Measurements from ENCODE around the gene HCFC1. TPM values are rescaled to one million over a fixed set of nuclear protein-coding genes. Genes with fewer than 3 reads are reported as not detected.
A peak's percentile ranks its signal among the peaks of the same experiment; 100 is the strongest.

Gene HCFC1
- total and polyA plus RNA-seq, 7 experiments from 2014 or later: 6.6 to 106 (median 52.9) TPM

DNA sequence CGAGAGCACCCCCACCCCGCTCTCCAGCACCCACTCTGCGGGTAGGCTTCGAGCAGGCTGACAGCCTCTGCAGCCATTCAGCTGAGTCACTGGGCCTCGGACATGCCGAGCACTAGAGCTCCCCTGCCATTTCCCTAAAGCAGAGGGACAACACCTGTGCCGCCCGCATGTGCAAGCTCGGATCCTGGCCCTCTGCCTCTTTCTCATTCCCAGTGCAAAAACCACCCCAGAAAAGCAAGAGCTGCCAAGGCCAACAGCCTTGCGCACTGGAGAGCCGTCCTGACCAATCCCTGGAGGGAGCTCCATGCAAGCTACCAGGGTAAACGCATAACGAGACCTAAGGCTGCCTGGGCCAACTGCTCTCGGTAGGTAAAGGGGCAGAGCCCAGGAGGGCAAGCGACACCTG is 5.3 kb downstream of the HCFC1 start:
- DNase-seq (no peak), ATAC-seq (no peak)
- Histone ChIP-seq H3K27ac (ENCODE audit: low read depth, low read length) (peak overlapping the region; percentile 99), H3K27me3 (ENCODE audit: control insufficient read depth in 2 of 2, insufficient read depth in 2 of 2, low read length in 2 of 2) (no peaks in the 10 kb centered on the region), H3K4me3 (ENCODE audit: low read length) (peak overlapping the region; percentile 97), H3K36me3 (ENCODE audit: control insufficient read depth in 2 of 3, insufficient read depth in 3 of 3, low read length in 3 of 3) (peaks cover 0 to 41% (median 0%) of the 10 kb centered on the region in 3 experiments), H3K4me1 (ENCODE audit: control insufficient read depth in 2 of 2, insufficient read depth in 2 of 2, low read length in 2 of 2) (peaks cover 24 to 26% of the 10 kb centered on the region in 2 donors), H3K9me3 (ENCODE audit: control insufficient read depth in 2 of 3, low read length in 3 of 3) (no peaks in the 10 kb centered on the region)
- ChIA-PET CTCF (interaction anchor here (0.5 to 4.7 kb wide), 8 partner anchors 15 to 358 kb away, joined by 3 to 27 read pairs (median 5); partner anchors contain the start of gene ARHGAP4), POLR2A (interaction anchor here (1.5 to 8.5 kb wide), 4 partner anchors 9 to 40 kb away, joined by 4 to 127 read pairs (median 35); partner anchors contain the start of genes ARHGAP4 and RENBP)
- H3K4me1 Mint-ChIP-seq: peaks cover 8 to 33% (median 25%) of the 10 kb centered on the region in 7 donors
- intact Hi-C loops (cut with micrococcal nuclease): loop anchor here (2.0 to 10.0 kb wide), 2 partner anchors 13 to 371 kb away; partner anchors contain the start of gene CCNQ (in 1 of the 2)
- peaks cover 0 to 2% (median 0%) of the 10 kb centered on the region in 11 donors for H3K9me3 Mint-ChIP-seq
- peak overlapping the region; percentile 27 to 100 (median 96) for H3K4me3 Mint-ChIP-seq
- peaks cover 0 to 22% (median 0%) of the 10 kb centered on the region in 5 donors for H3K36me3 Mint-ChIP-seq
- H3K27ac Mint-ChIP-seq: peak overlapping the region in 7 of 9 donors; percentile 30 to 99 (median 96)
- no peaks in the 10 kb centered on the region for H3K27me3 Mint-ChIP-seq

DNA sequence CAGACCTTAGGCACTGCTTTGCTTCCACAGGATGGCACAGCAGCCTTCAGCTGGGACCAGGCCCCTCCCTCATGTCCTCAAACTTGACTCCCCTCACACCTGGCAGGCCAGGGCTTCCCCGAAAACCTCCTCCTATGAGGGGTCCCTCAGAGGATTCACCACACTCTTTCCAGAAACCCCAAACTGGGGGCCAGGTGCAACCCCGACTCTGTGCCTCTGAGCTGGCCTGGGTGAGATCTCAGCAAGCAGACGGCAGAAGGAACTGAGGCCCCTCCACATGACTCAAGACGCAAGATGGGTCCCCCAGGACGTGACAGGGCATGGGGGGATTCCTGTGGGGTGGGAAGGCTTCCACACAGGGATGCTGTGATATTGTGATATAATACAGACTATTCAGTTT is 6.2 kb downstream of the HCFC1 start:
- Mint-ChIP-seq H3K9me3 (peaks cover 0 to 2% (median 0%) of the 10 kb centered on the region in 11 donors), H3K36me3 (peaks cover 0 to 30% (median 7%) of the 10 kb centered on the region in 5 donors), H3K27ac (peak overlapping the region in 6 of 9 donors; percentile 21 to 99 (median 44)), H3K4me3 (peak overlapping the region in 4 of 10 donors; percentile 12 to 97 (median 64)), H3K27me3 (no peaks in the 10 kb centered on the region), H3K4me1 (peaks cover 8 to 33% (median 25%) of the 10 kb centered on the region in 7 donors)
- ChIA-PET CTCF (interaction anchor here (0.7 kb wide), 1 partner anchor 15 kb away, joined by 3 read pairs; no protein-coding TSS in a partner anchor), POLR2A (interaction anchor here (6.6 to 8.5 kb wide), 2 partner anchors 18 to 39 kb away, joined by 63 to 127 read pairs; partner anchors contain the start of genes ARHGAP4 and RENBP)
- H3K9me3 ChIP-seq (ENCODE audit: control insufficient read depth in 2 of 3, low read length in 3 of 3): no peaks in the 10 kb centered on the region
- H3K4me3 ChIP-seq (ENCODE audit: low read length): no peak overlapping the region
- ATAC-seq (no peak), DNase-seq (no peak)
- intact Hi-C loops (cut with micrococcal nuclease): loop anchor here in 1 of 2 donors (10.0 kb wide), 1 partner anchor 371 kb away; the partner anchor contains the start of gene CCNQ
- no peaks in the 10 kb centered on the region for H3K27me3 ChIP-seq (ENCODE audit: control insufficient read depth in 2 of 2, insufficient read depth in 2 of 2, low read length in 2 of 2)
- peaks cover 24 to 26% of the 10 kb centered on the region in 2 donors for H3K4me1 ChIP-seq (ENCODE audit: control insufficient read depth in 2 of 2, insufficient read depth in 2 of 2, low read length in 2 of 2)
- peaks cover 0 to 41% (median 4%) of the 10 kb centered on the region in 3 experiments for H3K36me3 ChIP-seq (ENCODE audit: control insufficient read depth in 2 of 3, insufficient read depth in 3 of 3, low read length in 3 of 3)
- no peak overlapping the region for H3K27ac ChIP-seq (ENCODE audit: low read depth, low read length)

DNA sequence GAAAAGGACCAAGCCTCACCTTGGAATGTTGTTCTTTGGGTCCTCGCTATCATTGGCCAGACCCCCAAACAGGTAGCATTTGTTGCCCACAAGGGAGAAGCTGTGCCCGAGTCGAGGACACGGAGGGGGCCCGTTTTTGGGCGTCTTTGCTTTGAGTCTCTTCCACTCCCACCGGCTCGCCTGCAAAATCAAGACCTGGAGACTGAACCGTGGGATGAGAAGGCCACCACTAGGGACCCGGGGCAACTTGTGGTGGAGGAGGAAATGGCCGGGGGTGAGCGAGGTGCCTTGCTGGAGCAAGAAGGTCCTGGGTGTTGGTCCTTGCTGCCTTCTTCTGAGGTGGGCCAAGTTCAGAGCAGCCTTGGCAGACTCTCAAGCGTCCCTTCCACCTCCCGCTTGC is 7.5 kb downstream of the HCFC1 start:
- Mint-ChIP-seq H3K27me3 (no peaks in the 10 kb centered on the region), H3K27ac (no peak overlapping the region), H3K4me1 (peaks cover 8 to 33% (median 25%) of the 10 kb centered on the region in 7 donors), H3K36me3 (peaks cover 0 to 36% (median 7%) of the 10 kb centered on the region in 5 donors), H3K9me3 (peaks cover 0 to 2% (median 0%) of the 10 kb centered on the region in 11 donors), H3K4me3 (no peak overlapping the region)
- Histone ChIP-seq H3K36me3 (ENCODE audit: control insufficient read depth in 2 of 3, insufficient read depth in 3 of 3, low read length in 3 of 3) (peaks cover 0 to 54% (median 12%) of the 10 kb centered on the region in 3 experiments), H3K9me3 (ENCODE audit: control insufficient read depth in 2 of 3, low read length in 3 of 3) (no peaks in the 10 kb centered on the region), H3K4me1 (ENCODE audit: control insufficient read depth in 2 of 2, insufficient read depth in 2 of 2, low read length in 2 of 2) (peaks cover 24 to 26% of the 10 kb centered on the region in 2 donors), H3K27me3 (ENCODE audit: control insufficient read depth in 2 of 2, insufficient read depth in 2 of 2, low read length in 2 of 2) (no peaks in the 10 kb centered on the region), H3K27ac (ENCODE audit: low read depth, low read length) (no peak overlapping the region), H3K4me3 (ENCODE audit: low read length) (no peak overlapping the region)
- intact Hi-C loops (cut with micrococcal nuclease): loop anchor here in 1 of 2 donors (10.0 kb wide), 1 partner anchor 369 kb away; the partner anchor contains the start of gene CCNQ
- CTCF ChIA-PET: interaction anchor here (0.7 kb wide), 1 partner anchor 39 kb away, joined by 5 read pairs; no protein-coding TSS in a partner anchor
- DNase-seq (no peak), ATAC-seq (no peak)
- POLR2A ChIA-PET: interaction anchor here (1.2 kb wide), 1 partner anchor 37 kb away, joined by 4 read pairs; no protein-coding TSS in a partner anchor

DNA sequence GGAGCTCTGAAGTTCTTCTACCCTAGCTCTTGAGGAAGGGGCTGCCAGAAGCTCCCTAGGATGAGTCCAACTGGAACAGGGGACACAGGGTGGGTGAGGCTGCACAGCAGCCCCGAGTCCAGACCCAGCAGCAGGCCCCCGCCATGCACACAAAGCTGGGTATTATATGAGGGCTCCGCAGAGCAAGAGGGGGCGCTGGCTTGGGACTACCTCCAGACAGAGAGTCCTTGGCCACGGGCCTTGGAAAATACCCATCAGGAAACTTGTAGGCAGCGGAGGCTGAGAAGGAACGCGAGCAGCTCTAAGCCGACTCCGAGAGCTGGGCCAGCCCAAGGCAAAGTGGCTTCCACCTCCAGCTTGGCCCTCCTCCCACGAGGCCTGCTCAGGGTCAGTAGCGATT is 8.1 kb downstream of the HCFC1 start:
- Histone ChIP-seq H3K36me3 (ENCODE audit: control insufficient read depth in 2 of 3, insufficient read depth in 3 of 3, low read length in 3 of 3) (peaks cover 0 to 60% (median 12%) of the 10 kb centered on the region in 3 experiments), H3K27ac (ENCODE audit: low read depth, low read length) (no peak overlapping the region), H3K9me3 (ENCODE audit: control insufficient read depth in 2 of 3, low read length in 3 of 3) (no peaks in the 10 kb centered on the region), H3K4me1 (ENCODE audit: control insufficient read depth in 2 of 2, insufficient read depth in 2 of 2, low read length in 2 of 2) (peaks cover 23 to 26% of the 10 kb centered on the region in 2 donors), H3K27me3 (ENCODE audit: control insufficient read depth in 2 of 2, insufficient read depth in 2 of 2, low read length in 2 of 2) (no peaks in the 10 kb centered on the region), H3K4me3 (ENCODE audit: low read length) (no peak overlapping the region)
- H3K27me3 Mint-ChIP-seq: no peaks in the 10 kb centered on the region
- H3K4me3 Mint-ChIP-seq: no peak overlapping the region
- ChIA-PET POLR2A (interaction anchor here (1.2 kb wide), 1 partner anchor 37 kb away, joined by 4 read pairs; no protein-coding TSS in a partner anchor), CTCF (no interaction called here)
- ATAC-seq: no peak
- peaks cover 8 to 33% (median 25%) of the 10 kb centered on the region in 7 donors for H3K4me1 Mint-ChIP-seq
- H3K27ac Mint-ChIP-seq: no peak overlapping the region
- intact Hi-C loops (cut with micrococcal nuclease): loop anchor here in 1 of 2 donors (10.0 kb wide), 1 partner anchor 369 kb away; the partner anchor contains the start of gene CCNQ
- DNase-seq: no peak
- peaks cover 0 to 2% (median 0%) of the 10 kb centered on the region in 11 donors for H3K9me3 Mint-ChIP-seq
- H3K36me3 Mint-ChIP-seq: peaks cover 0 to 41% (median 7%) of the 10 kb centered on the region in 5 donors

DNA sequence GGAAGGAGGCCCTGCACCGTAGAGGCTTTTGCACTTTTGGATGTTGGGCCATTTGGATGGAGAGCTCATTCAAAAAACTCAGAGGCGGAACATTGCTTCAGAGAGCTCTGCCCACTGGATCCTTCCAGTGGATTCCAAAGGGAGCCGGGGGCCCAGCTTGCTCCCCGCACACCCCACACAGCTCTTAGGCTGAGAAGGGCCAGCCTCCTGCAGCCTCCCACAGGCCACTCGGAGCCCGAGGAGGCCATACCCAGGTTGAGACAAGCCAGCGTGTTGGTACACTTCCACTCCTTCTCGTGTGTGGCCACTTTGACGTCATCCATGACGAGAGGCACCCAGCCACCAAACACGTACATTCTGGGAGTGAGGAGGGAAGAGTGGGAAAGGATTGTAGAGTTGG is 10.3 kb downstream of the HCFC1 start:
- no peak overlapping the region for H3K27ac Mint-ChIP-seq
- H3K36me3 ChIP-seq (ENCODE audit: control insufficient read depth in 2 of 3, insufficient read depth in 3 of 3, low read length in 3 of 3): peaks cover 0 to 83% (median 12%) of the 10 kb centered on the region in 3 experiments
- H3K27me3 ChIP-seq (ENCODE audit: control insufficient read depth in 2 of 2, insufficient read depth in 2 of 2, low read length in 2 of 2): no peaks in the 10 kb centered on the region
- H3K4me3 ChIP-seq (ENCODE audit: low read length): no peak overlapping the region
- H3K27me3 Mint-ChIP-seq: no peaks in the 10 kb centered on the region
- peaks cover 0 to 62% (median 1%) of the 10 kb centered on the region in 5 donors for H3K36me3 Mint-ChIP-seq
- H3K4me3 Mint-ChIP-seq: no peak overlapping the region
- no peak overlapping the region for H3K27ac ChIP-seq (ENCODE audit: low read depth, low read length)
- ChIA-PET CTCF (interaction anchor here (0.7 kb wide), 1 partner anchor 11 kb away, joined by 3 read pairs; no protein-coding TSS in a partner anchor), POLR2A (no interaction called here)
- peaks cover 0 to 2% (median 0%) of the 10 kb centered on the region in 11 donors for H3K9me3 Mint-ChIP-seq
- intact Hi-C loops (cut with micrococcal nuclease): loop anchor here in 1 of 2 donors (10.0 kb wide), 1 partner anchor 366 kb away; the partner anchor contains the start of gene CCNQ
- H3K9me3 ChIP-seq (ENCODE audit: control insufficient read depth in 2 of 3, low read length in 3 of 3): no peaks in the 10 kb centered on the region
- H3K4me1 Mint-ChIP-seq: peaks cover 0 to 17% (median 4%) of the 10 kb centered on the region in 7 donors
- peaks cover 7 to 10% of the 10 kb centered on the region in 2 donors for H3K4me1 ChIP-seq (ENCODE audit: control insufficient read depth in 2 of 2, insufficient read depth in 2 of 2, low read length in 2 of 2)
- ATAC-seq (no peak), DNase-seq (no peak)

DNA sequence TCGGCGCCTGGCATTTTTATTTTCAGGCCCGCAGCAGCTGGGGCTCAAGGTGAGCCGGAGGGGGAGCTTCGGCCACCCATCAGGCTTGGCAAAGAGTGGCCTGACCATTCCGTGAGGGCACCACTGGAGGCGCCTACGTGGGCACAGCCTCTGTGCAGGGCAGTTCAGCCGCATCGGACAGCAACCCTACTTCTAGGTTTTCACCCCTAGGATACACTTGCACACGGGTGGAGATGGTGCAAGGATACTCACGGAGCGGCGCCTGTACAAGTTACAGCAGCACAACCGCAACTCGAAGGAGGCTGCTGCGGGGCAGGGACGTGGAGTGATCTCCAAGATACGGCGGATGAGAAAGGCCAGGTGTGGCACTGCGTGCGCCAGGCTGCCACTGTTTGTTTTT is 10.8 kb downstream of the HCFC1 start:
- Mint-ChIP-seq H3K4me1 (peaks cover 0 to 12% (median 0%) of the 10 kb centered on the region in 7 donors), H3K4me3 (no peak overlapping the region), H3K27me3 (no peaks in the 10 kb centered on the region), H3K36me3 (peaks cover 0 to 67% (median 1%) of the 10 kb centered on the region in 5 donors), H3K27ac (no peak overlapping the region), H3K9me3 (peaks cover 0 to 2% (median 0%) of the 10 kb centered on the region in 11 donors)
- CTCF ChIA-PET: no interaction called here
- ATAC-seq (no peak), DNase-seq (no peak)
- no peaks in the 10 kb centered on the region for H3K27me3 ChIP-seq (ENCODE audit: control insufficient read depth in 2 of 2, insufficient read depth in 2 of 2, low read length in 2 of 2)
- POLR2A ChIA-PET: no interaction called here
- no peaks in the 10 kb centered on the region for H3K9me3 ChIP-seq (ENCODE audit: control insufficient read depth in 2 of 3, low read length in 3 of 3)
- peaks cover 0 to 88% (median 12%) of the 10 kb centered on the region in 3 experiments for H3K36me3 ChIP-seq (ENCODE audit: control insufficient read depth in 2 of 3, insufficient read depth in 3 of 3, low read length in 3 of 3)
- H3K4me3 ChIP-seq (ENCODE audit: low read length): no peak overlapping the region
- H3K27ac ChIP-seq (ENCODE audit: low read depth, low read length): no peak overlapping the region
- intact Hi-C loops (cut with micrococcal nuclease): loop anchor here in 1 of 2 donors (10.0 kb wide), 1 partner anchor 366 kb away; the partner anchor contains the start of gene CCNQ
- peaks cover 3 to 5% of the 10 kb centered on the region in 2 donors for H3K4me1 ChIP-seq (ENCODE audit: control insufficient read depth in 2 of 2, insufficient read depth in 2 of 2, low read length in 2 of 2)

Measured in naive thymus-derived CD4-positive, alpha-beta T cell (primary cell).